H1 (cell line): ENCODE results near the gene EVI5. TPM values are rescaled to one million over a fixed set of nuclear protein-coding genes. Genes with fewer than 3 reads are reported as not detected.

ENCODE experiments used
- CTCF ChIA-PET: fragments of 300-600 bp; sonication (Branson Sonifier 250); formaldehyde crosslinking; loops from one replicate; lab custom pipeline; 2021; ENCODE audit not compliant: partially characterized antibody; lab: Charles Lee
- POLR2A ChIA-PET: fragments of 300-600 bp; sonication (Branson Sonifier 250); formaldehyde crosslinking; loops from one replicate; lab custom pipeline; 2021; ENCODE audit warnings: inconsistent platforms; ENCODE audit not compliant: partially characterized antibody; lab: Charles Lee
- DNase-seq, 2 experiments: peaks; one replicate each; pipeline versions ENCODE4 v3.0.0 to v3.0.0-alpha.2; 2010 to 2022; ENCODE audit warnings: low spot score in 2 of 2, low read depth in 1 of 2, mixed read lengths in 1 of 2
- FAIRE-seq: peaks from 2 replicates; lab custom pipeline; 2011; peaks lifted over from hg19 to GRCh38; lab: Jason Lieb, UNC
- H2AFZ ChIP-seq: 2 replicates; pipeline ENCODE4 v1.8.1; 2012; ENCODE audit warnings: low read length, inconsistent platforms
- H2AK5ac ChIP-seq: 2 replicates; pipeline ENCODE4 v1.6.1; 2013; ENCODE audit warnings: low read depth, low read length
- H2BK120ac ChIP-seq: replicated peaks from 2 replicates; pipeline ENCODE3; 2013; ENCODE audit warnings: low read depth, low read length, inconsistent platforms
- H2BK12ac ChIP-seq: 2 replicates; pipeline ENCODE4 v1.6.1; 2013; ENCODE audit warnings: low read depth, low read length
- H2BK15ac ChIP-seq: 2 replicates; pipeline ENCODE4 v1.6.1; 2013; ENCODE audit warnings: low read length
- H2BK20ac ChIP-seq: 2 replicates; pipeline ENCODE4 v1.6.1; 2013; ENCODE audit warnings: low read length
- H2BK5ac ChIP-seq: 2 replicates; pipeline ENCODE4 v1.6.1; 2013; ENCODE audit warnings: low read depth, low read length
- H3K14ac ChIP-seq: 2 replicates; pipeline ENCODE4 v1.6.1; 2013; ENCODE audit warnings: inconsistent platforms; ENCODE audit not compliant: insufficient read length
- H3K18ac ChIP-seq: 2 replicates; pipeline ENCODE4 v1.6.1; 2013; ENCODE audit warnings: low read length; ENCODE audit errors: extremely low read depth
- H3K23ac ChIP-seq: 2 replicates; pipeline ENCODE4 v1.6.1; 2013; ENCODE audit warnings: inconsistent platforms; ENCODE audit not compliant: insufficient read length
- H3K23me2 ChIP-seq: 2 replicates; pipeline ENCODE4 v1.6.1; 2013; ENCODE audit warnings: low read depth, low read length
- H3K27ac ChIP-seq: 2 replicates; pipeline ENCODE4 v1.6.1; 2011; ENCODE audit warnings: low read depth, low read length, inconsistent platforms
- H3K27me3 ChIP-seq, 4 experiments: replicated peaks in 1 of 4; 1 replicate in 1 of 4; 2 replicates in 3 of 4; pipeline versions ENCODE4 v1.6.1 to v1.8.1; 2011 to 2013; ENCODE audit warnings: low read length in 3 of 4, mild to moderate bottlenecking in 3 of 4, inconsistent platforms in 2 of 4, mixed read lengths in 2 of 4, moderate library complexity in 1 of 4; ENCODE audit not compliant: control insufficient read depth in 3 of 4, insufficient read depth in 3 of 4; ENCODE audit errors: extremely low read depth in 1 of 4
- H3K36me3 ChIP-seq, 4 experiments: 2 replicates each; pipeline versions ENCODE4 v1.6.1 to v1.8.1; 2011 to 2013; ENCODE audit warnings: mild to moderate bottlenecking in 4 of 4, low read length in 3 of 4, moderate library complexity in 2 of 4, control low read depth in 1 of 4, inconsistent platforms in 1 of 4; ENCODE audit not compliant: insufficient read depth in 4 of 4, control insufficient read depth in 2 of 4
- H3K4ac ChIP-seq: replicated peaks from 2 replicates; pipeline ENCODE3; 2013; ENCODE audit warnings: low read length, low read depth, mixed read lengths, inconsistent platforms; ENCODE audit not compliant: insufficient read length
- H3K4me1 ChIP-seq, 4 experiments: replicated peaks in 1 of 4; 1 replicate in 1 of 4; 2 replicates in 3 of 4; pipeline versions ENCODE4 v1.6.1 to v1.8.1; 2011 to 2013; ENCODE audit warnings: low read length in 3 of 4, inconsistent platforms in 2 of 4, mixed read lengths in 1 of 4; ENCODE audit not compliant: insufficient read depth in 4 of 4, control insufficient read depth in 3 of 4
- H3K4me2 ChIP-seq, 2 experiments: 2 replicates each; pipeline versions ENCODE4 v1.6.1 to v1.8.1; 2011 to 2013; ENCODE audit warnings: low read depth in 2 of 2, low read length in 2 of 2, control low read depth in 1 of 2, inconsistent platforms in 1 of 2, mild to moderate bottlenecking in 1 of 2; ENCODE audit not compliant: insufficient read depth in 1 of 2
- H3K4me3 ChIP-seq, 4 experiments: fragments of 200-600, 300-600 bp in 1 of 4; sonication (generic), shearing (Covaris generic), sonication (Bioruptor Twin) in 1 of 4; 2 replicates each; pipeline versions ENCODE4 v1.5.1 to v1.8.1; 2011 to 2016; ENCODE audit warnings: low read length in 4 of 4, low read depth in 3 of 4, control low read depth in 2 of 4, inconsistent platforms in 2 of 4, mild to moderate bottlenecking in 2 of 4, mixed read lengths in 1 of 4, moderate library complexity in 1 of 4; ENCODE audit not compliant: insufficient read depth in 2 of 4; ENCODE audit errors: extremely low read depth in 1 of 4
- H3K56ac ChIP-seq: replicated peaks from 2 replicates; pipeline ENCODE3; 2013; ENCODE audit warnings: low read depth, mild to moderate bottlenecking, mixed read lengths, low read length, inconsistent platforms; ENCODE audit not compliant: insufficient read length
- H3K79me1 ChIP-seq: 2 replicates; pipeline ENCODE4 v1.6.1; 2013; ENCODE audit warnings: low read depth, low read length, control low read depth
- H3K79me2 ChIP-seq, 2 experiments: 2 replicates each; pipeline versions ENCODE4 v1.6.1 to v1.8.1; 2012 to 2013; ENCODE audit warnings: low read length in 2 of 2, mild to moderate bottlenecking in 2 of 2, inconsistent platforms in 1 of 2; ENCODE audit not compliant: insufficient read depth in 2 of 2, control insufficient read depth in 1 of 2
- H3K9ac ChIP-seq, 4 experiments: replicated peaks in 1 of 4; 1 replicate in 1 of 4; 2 replicates in 3 of 4; pipeline versions ENCODE4 v1.6.1 to v1.8.1; 2011 to 2013; ENCODE audit warnings: low read depth in 3 of 4, low read length in 3 of 4, control low read depth in 2 of 4, mild to moderate bottlenecking in 2 of 4, moderate library complexity in 2 of 4, inconsistent platforms in 1 of 4; ENCODE audit errors: extremely low read depth in 1 of 4
- H3K9me3 ChIP-seq, 2 experiments: 2 replicates each; pipeline versions ENCODE4 v1.6.1 to v1.8.1; 2012 to 2013; ENCODE audit warnings: mild to moderate bottlenecking in 2 of 2, moderate library complexity in 2 of 2, control low read depth in 1 of 2, inconsistent platforms in 1 of 2, low read depth in 1 of 2, low read length in 1 of 2, mixed read lengths in 1 of 2; ENCODE audit not compliant: insufficient read depth in 2 of 2
- H4K20me1 ChIP-seq, 2 experiments: replicated peaks in 1 of 2; 2 replicates each; pipeline versions ENCODE3 to v1.8.1; 2011 to 2013; ENCODE audit warnings: inconsistent platforms in 2 of 2, low read length in 2 of 2, mild to moderate bottlenecking in 1 of 2; ENCODE audit not compliant: insufficient read depth in 2 of 2, control insufficient read depth in 1 of 2
- H4K5ac ChIP-seq: 2 replicates; pipeline ENCODE4 v1.6.1; 2013; ENCODE audit warnings: low read length, low read depth, mixed read lengths, inconsistent platforms; ENCODE audit not compliant: insufficient read length
- H4K8ac ChIP-seq: 2 replicates; pipeline ENCODE4 v1.8.0; 2013; ENCODE audit warnings: mild to moderate bottlenecking, moderate library complexity, low read length, inconsistent platforms; ENCODE audit not compliant: insufficient read depth; ENCODE audit errors: extremely low read depth
- H4K91ac ChIP-seq: replicated peaks from 2 replicates; pipeline ENCODE3; 2013; ENCODE audit warnings: low read length, mixed read lengths, inconsistent platforms; ENCODE audit not compliant: insufficient read length
- BCL11A ChIP-seq, 2 experiments: IDR thresholded peaks; one replicate each; pipeline ENCODE4 v1.6.1; 2011; ENCODE audit warnings: low read depth in 2 of 2, low read length in 2 of 2, mild to moderate bottlenecking in 2 of 2
- JUND ChIP-seq: IDR thresholded peaks from 2 replicates; pipeline ENCODE4 v1.6.1; 2011; ENCODE audit warnings: mild to moderate bottlenecking, improper control_type of control experiment, low read length
- NRF1 ChIP-seq: IDR thresholded peaks from 2 replicates; pipeline ENCODE4 v1.6.1; 2011; ENCODE audit warnings: mild to moderate bottlenecking, low read depth, low read length, improper control_type of control experiment
- POLR2AphosphoS5 ChIP-seq: IDR thresholded peaks from 2 replicates; pipeline ENCODE4 v1.6.1; 2011; ENCODE audit warnings: low read depth, low read length
- SIRT6 ChIP-seq: IDR thresholded peaks from one replicate; pipeline ENCODE4 v1.7.1; 2012; ENCODE audit warnings: low read length, inconsistent platforms
- SP4 ChIP-seq: IDR thresholded peaks from 2 replicates; pipeline ENCODE4 v1.6.1; 2012; ENCODE audit warnings: low read length, inconsistent platforms
- TBP ChIP-seq: IDR thresholded peaks from 2 replicates; pipeline ENCODE4 v1.6.1; 2011; ENCODE audit warnings: low read depth, low read length, improper control_type of control experiment
- WGBS, 2 experiments: shearing (Covaris generic) in 1 of 2; methylation state at CpG; one replicate each; pipeline versions ENCODE4 v1.1.6 to v1.1.7; 2013 to 2015; ENCODE audit warnings: low lambda C conversion rate in 2 of 2, mixed read lengths in 2 of 2, inconsistent platforms in 1 of 2, low coverage in 1 of 2, missing lambda C conversion rate in 1 of 2; ENCODE audit not compliant: insufficient replicate concordance in 2 of 2, insufficient coverage in 1 of 2, insufficient read length in 1 of 2; ENCODE audit errors: extremely low coverage in 1 of 2, missing lambda C conversion rate in 1 of 2; 5-methylcytosine and 5-hydroxymethylcytosine counted together
- polyA plus RNA-seq, 7 experiments: library from polyadenylated mRNA; depleted of rRNA in 3 of 7; stranded (reverse) in 5 of 7; unstranded in 2 of 7; fragments of >200 nt in 5 of 7; fragments of 200-250 nt in 2 of 7; gene quantifications; 1 replicate in 5 of 7; 2 replicates in 1 of 7; 4 replicates in 1 of 7; pipeline versions ENCODE4 v1.2.1 to v1.2.3, GENCODE V29; 2011 to 2013; ENCODE audit warnings: missing spikeins in 2 of 7, mixed read lengths in 2 of 7
- total RNA-seq: library from RNA; stranded (reverse); fragmentation: NEBNext Ultra II Directional; extraction: Animal tissue kit (Norgen Biotek cat#: 25700); gene quantifications from 2 replicates; pipeline ENCODE4 v1.2.1, GENCODE V29; 2021

EVI5 gene
- total and polyA plus RNA-seq, 2 of the 8 experiments (the other 6 are each of a cell fraction or from before 2014, with no cell fraction given): 1.7 to 13.7 TPM

- H2BK12ac ChIP-seq: no peak overlapping the region
- peak overlapping the region in 1 of 4 experiments; percentile 57; a peak in 5 of 7 replicates for H3K9ac ChIP-seq
- H4K8ac ChIP-seq: no peak overlapping the region
- no peak for FAIRE-seq
- no peak for DNase-seq
- peak overlapping the region; percentile 3 to 100 (median 98); a peak in 5 of 8 replicates for H3K4me3 ChIP-seq
- H3K4ac ChIP-seq: no peak overlapping the region
- WGBS, 2 experiments: 92% methylated on average over 5 of the region's 5 CpGs; no CpG with 5 or more reads in 1 of the 2 experiments
- H4K20me1 ChIP-seq: peaks cover 26 to 31% of the 10 kb centered on the region in 2 experiments
- H3K79me1 ChIP-seq: no peaks in the 10 kb centered on the region; the same call in 1 of the 2 replicates
- H3K4me1 ChIP-seq: peaks cover 0 to 6% (median 3%) of the 10 kb centered on the region in 4 experiments; a peak in 4 of 7 replicates
- H3K18ac ChIP-seq: no peak overlapping the region
- no peak overlapping the region for H2AFZ ChIP-seq
- H3K4me2 ChIP-seq: peak overlapping the region; percentile 71 to 77
- no peak overlapping the region for H3K56ac ChIP-seq
- no peaks in the 10 kb centered on the region for H3K9me3 ChIP-seq
- H3K27ac ChIP-seq: peak overlapping the region; percentile 38; the same call in 1 of the 2 replicates
- H3K36me3 ChIP-seq: peaks cover 31 to 60% (median 49%) of the 10 kb centered on the region in 4 experiments
- no peaks in the 10 kb centered on the region; a peak in 1 of 7 replicates for H3K27me3 ChIP-seq
- no peak overlapping the region for H4K91ac ChIP-seq
- H3K14ac ChIP-seq: no peak overlapping the region
- no peak overlapping the region for H2BK120ac ChIP-seq
- no peak overlapping the region for H4K5ac ChIP-seq
- H2BK15ac ChIP-seq: no peak overlapping the region
- no peak overlapping the region for H2AK5ac ChIP-seq
- POLR2A ChIA-PET: interaction anchor here (1.0 to 2.3 kb wide), 9 partner anchors 9 to 245 kb away, joined by 3 to 10 read pairs (median 4); no protein-coding TSS in a partner anchor
- H3K23ac ChIP-seq: no peak overlapping the region
- H3K79me2 ChIP-seq: peaks cover 37 to 70% of the 10 kb centered on the region in 2 experiments
- peaks cover 5% of the 10 kb centered on the region for H3K23me2 ChIP-seq
- H2BK20ac ChIP-seq: no peak overlapping the region
- TF ChIP-seq SIRT6: no peak
- no peak for TF ChIP-seq BCL11A (IDR thresholded peaks at IDR 0.05; ENCODE audit: low read depth in 2 of 2, low read length in 2 of 2)
- TF ChIP-seq SP4: no peak
- TF ChIP-seq TBP: no peak
- peak; percentile 76; the same call in 1 of the 2 replicates for TF ChIP-seq POLR2AphosphoS5
- no peak for TF ChIP-seq NRF1
- TF ChIP-seq JUND: no peak
- TF ChIP-seq, all 59 proteins: peak for 1
- CTCF ChIA-PET: interaction anchor here (1.0 to 1.3 kb wide), 2 partner anchors 85 to 160 kb away, joined by 3 to 4 read pairs; no protein-coding TSS in a partner anchor
- no peak overlapping the region for H2BK5ac ChIP-seq
These were observed 48.9 kb upstream of the EVI5 start for GRCh38 chr1:92833840-92834239.
